DMS153 (cell line): Measurements from ENCODE around the gene TTI1.

Source experiments
- DNase-seq: peaks from one replicate; lab custom pipeline; 2025; lab: John Stamatoyannopoulos, UW

TTI1 gene

DNA sequence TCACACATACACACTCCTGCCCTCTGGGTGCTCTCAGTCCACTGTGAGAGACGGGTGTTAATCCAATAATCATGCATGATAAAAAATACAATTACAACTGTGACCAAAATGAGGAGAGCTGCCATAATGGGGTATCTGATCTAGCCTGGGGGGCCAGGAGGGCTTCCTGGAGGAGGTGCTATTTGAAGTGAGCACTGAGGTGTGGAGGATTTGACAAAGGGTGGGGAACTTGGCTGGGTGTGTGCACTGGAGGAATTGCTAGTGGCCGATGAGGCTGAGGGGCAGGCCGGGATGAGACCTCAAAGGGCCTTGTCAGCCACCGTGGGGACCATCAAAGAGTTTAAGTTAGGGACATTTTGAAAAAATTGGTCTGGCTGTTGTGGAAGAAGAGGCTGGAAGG lies 95.6 kb downstream of the TTI1 start:
- no peak for DNase-seq

DNA sequence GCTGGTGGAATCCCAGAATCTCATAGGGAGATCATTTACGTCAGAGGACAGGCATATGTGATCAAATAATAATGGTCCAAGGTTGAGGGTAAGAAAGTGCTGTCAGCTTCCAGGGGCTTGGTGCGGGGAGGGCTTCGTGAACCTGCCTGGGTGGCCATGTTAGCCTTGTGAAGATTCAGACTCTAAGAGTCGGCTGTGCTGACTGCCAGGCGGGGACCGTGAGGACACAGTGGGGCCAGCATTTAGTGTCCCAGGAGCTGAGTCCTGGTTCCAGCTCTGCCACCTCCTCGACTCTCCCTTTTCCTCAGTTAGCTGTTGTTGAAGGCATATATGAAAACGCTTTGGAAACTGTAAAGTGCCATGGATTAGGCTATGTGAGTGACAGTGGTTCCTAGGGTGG lies 96.8 kb downstream of the TTI1 start:
- no peak for DNase-seq

DNA sequence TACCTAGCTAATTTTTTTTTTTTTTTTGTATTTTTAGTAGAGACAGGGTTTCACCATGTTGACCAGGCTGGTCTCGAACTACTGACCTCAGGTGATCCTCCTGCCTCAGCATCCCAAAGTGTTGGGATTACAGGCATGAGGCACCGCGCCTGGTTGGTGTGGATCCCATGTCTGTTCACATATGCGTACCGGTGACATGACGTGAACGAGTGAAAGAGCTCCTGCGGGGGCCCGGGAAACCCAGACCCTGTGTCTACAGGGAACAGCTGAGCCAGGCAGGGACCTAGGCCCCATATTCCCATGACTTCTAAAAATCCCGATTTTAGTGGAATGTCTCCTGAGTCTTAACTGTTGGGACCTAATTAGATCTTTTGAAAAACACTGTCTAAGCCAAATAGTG lies 97.2 kb downstream of the TTI1 start:
- no peak for DNase-seq

DNA sequence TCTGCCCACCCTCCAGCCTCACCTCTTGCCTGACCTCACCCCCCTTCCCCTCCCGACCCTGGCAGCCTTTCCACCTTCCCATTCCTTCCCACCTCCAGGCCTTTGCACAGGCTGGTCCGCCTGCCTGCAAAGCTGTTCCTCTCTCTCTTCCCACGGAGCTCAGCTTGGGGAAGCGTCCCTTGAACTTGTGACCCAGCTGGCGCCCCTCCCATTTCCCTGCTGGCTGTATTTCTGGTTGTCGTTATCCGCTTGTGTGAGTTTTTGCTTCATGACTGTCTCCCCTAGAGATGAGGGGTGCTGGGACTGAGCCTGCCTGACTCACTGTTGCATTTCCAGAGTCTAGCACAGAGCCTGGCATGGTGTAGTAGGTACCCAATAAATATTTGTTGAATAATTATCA lies 97.8 kb downstream of the TTI1 start:
- no peak for DNase-seq

DNA sequence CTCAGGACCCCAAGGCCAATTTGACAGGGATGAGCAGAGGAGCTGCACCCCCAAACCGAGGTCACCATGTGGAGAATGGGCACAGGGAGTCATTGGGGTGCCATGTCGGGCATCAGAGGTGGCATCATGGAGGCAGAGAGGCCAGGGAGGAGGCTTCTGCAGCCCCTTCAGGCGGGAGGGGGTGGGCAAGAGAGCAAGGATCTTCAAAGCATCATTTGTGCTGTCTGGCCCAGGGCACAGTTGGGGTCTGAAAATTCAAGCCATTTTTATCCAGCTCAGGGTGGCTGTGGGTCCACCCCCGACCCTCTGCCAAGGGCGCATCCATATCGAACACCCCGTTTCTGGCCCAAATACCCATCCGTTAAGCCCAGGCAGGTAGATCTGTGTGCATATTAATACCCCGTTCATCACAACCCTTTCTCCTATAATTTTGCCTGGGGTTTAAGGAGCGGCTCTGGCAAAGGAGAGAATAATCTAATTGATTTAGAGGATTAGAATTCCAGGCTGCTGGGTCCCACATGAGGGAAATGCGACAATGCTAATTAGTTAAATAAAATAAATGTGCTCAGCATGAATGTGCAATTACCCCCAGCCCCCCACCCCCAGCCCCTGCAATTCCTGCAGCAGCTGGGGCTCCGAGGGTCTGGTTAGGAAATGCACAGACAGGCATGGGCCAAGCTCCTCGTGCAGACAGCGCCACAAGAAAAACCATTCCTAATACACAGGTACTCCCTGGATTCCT lies 98.5 kb downstream of the TTI1 start:
- DNase-seq, result no peak

DNA sequence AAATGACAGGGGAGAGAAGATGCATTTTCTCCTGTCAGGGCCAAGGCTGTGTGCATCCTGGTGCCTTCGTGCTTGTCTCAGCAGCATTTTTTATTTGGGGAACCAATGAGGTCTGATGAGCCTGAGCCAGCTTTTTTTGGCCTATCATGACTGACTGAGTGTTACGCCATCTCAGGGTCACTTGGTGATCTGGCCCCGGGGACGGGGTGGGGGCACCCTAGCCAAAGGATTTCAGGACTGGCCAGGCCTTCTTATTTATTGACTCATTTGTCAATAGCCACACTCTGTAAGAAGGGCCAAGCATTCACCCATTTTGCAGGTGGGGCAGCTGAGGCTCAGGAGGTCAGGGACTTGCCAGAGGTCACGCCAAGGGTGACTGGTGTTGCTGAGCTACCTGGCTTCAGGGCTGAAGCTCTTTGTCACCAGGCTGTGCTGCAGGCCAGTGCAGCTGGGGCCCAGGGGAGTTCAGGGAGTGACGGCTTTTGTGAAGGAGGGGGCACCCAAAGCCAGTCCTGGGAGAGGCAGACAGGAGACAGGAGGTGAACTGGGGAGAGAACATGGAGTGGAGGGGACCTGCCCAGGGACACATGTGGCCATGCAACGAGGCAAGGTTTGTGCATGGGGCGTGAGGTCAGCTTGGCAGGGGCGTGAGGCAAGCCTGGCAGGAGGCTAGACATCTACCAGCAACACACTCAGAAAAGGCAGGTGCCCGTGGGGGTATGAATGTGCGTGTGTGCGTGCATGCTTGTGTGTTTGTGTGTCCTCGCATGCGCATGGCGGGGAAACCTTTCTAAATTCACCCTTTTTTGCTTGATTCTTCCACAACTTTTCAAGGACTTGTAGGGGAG lies 99.2 kb downstream of the TTI1 start:
- DNase-seq, result no peak
